GM12801 (cell line): ENCODE data around the gene ADAMTS19.

Source experiments
- CTCF ChIP-seq: IDR thresholded peaks from one replicate; pipeline ENCODE4 v1.5.1; 2011; ENCODE audit warnings: control low read depth; ENCODE audit not compliant: insufficient read length; ENCODE audit errors: extremely low read depth

The ADAMTS19 gene, protein sequence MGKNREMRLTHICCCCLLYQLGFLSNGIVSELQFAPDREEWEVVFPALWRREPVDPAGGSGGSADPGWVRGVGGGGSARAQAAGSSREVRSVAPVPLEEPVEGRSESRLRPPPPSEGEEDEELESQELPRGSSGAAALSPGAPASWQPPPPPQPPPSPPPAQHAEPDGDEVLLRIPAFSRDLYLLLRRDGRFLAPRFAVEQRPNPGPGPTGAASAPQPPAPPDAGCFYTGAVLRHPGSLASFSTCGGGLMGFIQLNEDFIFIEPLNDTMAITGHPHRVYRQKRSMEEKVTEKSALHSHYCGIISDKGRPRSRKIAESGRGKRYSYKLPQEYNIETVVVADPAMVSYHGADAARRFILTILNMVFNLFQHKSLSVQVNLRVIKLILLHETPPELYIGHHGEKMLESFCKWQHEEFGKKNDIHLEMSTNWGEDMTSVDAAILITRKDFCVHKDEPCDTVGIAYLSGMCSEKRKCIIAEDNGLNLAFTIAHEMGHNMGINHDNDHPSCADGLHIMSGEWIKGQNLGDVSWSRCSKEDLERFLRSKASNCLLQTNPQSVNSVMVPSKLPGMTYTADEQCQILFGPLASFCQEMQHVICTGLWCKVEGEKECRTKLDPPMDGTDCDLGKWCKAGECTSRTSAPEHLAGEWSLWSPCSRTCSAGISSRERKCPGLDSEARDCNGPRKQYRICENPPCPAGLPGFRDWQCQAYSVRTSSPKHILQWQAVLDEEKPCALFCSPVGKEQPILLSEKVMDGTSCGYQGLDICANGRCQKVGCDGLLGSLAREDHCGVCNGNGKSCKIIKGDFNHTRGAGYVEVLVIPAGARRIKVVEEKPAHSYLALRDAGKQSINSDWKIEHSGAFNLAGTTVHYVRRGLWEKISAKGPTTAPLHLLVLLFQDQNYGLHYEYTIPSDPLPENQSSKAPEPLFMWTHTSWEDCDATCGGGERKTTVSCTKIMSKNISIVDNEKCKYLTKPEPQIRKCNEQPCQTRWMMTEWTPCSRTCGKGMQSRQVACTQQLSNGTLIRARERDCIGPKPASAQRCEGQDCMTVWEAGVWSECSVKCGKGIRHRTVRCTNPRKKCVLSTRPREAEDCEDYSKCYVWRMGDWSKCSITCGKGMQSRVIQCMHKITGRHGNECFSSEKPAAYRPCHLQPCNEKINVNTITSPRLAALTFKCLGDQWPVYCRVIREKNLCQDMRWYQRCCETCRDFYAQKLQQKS

DNA sequence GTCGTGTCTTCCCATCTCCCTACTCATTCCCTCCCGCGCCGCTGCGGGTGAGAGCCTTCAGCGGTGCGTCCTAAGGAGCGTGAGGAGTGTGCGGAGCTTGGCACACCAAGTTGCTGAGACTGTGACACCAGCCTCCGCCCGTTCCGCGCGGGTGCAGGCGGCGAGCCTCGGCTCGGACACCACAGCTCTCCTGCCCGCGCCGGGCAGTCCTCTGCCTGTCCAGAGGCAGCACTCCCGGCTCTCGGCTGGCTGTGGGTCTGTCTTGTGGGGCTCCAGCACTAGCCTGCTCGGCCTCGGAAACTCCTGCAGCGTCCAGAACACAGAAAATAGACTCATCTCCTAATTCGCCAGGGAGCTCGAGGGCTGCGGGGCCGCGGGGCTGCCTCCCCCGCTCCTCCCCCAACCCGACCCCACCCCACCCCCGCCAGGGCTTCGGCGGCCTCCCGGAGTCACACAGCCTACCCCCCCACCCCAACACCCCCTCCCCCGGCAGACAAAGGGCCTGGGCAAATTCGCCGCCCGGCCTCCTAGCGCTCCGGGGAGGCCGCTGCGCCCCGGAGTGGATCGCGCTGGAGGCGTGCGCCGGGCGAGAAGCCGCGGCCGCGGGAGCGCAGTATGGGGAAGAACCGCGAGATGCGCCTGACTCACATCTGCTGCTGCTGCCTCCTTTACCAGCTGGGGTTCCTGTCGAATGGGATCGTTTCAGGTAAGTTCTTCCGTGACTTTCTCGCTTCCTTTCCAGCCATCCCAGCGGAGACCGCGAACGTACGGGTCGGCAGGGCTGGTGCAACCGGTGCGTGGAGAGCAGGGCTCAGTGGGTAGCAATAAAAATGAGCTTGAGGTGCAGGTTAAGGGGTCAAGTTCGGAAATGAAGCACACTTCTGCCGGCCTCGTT, at the start of gene ADAMTS19:
TSS of gene ADAMTS19 (plus strand) at position 522 of the 895 bp plus-strand sequence. CDS start at position 616, 94 bp downstream.
- no peak for TF ChIP-seq CTCF

- no peak for TF ChIP-seq CTCF
These were observed 49.6 kb upstream of the ADAMTS19 start for GRCh38 chr5:129410488-129410887.

DNA sequence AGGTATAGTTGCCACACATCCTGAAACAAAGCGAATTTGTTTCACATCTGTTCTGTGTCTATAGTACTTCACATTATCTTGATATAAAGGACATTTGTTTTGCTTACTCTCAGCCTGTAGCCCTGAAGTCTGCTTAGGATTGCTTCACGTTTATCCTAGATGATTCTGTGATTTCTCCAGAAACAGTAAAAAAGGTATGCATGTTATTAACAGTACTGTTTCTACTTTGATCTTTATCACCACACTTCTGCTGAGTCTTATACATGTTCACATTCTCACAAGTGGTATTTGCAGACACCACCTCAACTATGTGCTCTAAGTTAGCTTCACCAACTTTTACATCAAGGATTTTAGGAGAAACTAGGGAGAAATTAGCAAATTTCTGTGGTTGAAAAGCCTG, 47.4 kb upstream of the ADAMTS19 start:
- no peak for TF ChIP-seq CTCF

GRCh38 chr5:129413570-129413969, 46.5 kb upstream of the ADAMTS19 start:
- no peak for TF ChIP-seq CTCF

DNA sequence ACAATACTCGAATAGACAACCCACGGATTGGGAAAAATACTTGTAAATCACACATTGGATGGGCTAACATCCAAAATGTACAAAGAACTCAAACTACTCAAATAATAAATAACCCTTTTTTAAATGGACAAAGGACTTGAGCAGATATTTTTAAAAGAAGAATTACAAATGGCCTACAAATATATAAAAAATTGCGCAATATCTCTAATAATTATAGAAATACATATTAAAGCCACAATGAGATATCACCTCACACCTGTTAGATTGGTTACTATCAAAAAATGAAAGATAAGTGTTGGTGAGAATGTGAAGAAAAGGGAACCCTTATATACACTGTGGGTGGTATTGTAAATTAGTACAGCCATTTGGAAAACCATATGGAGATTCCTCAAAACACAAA, 40.8 kb upstream of the ADAMTS19 start:
- no peak for TF ChIP-seq CTCF

DNA sequence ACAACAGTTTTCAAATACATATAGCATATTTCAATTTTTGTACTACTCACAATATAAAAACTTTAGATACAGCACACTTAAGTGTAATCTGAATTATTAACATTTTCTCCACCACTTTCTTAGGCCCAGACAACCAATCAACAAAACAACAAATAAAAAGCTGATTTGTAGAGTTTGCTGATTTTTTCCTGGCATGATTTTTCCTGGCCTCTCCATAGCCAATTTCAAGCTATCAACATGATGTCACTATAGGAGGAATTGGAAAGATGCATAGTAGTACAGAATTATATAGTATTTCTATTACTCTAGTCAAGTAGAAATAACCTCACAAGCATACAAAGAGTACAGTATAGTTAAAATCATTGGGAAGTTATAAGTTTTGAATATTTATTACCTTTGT, 35.1 kb upstream of the ADAMTS19 start:
- no peak for TF ChIP-seq CTCF
